NCI-H1092 (cell line): ENCODE data around the gene ZZZ3.
"Not testable (repeated sequence)": the region's sequence is repeated elsewhere in the genome, so short reads cannot be mapped to it uniquely, and the experiment has no call there.

Experiments
- DNase-seq: peaks from one replicate; lab custom pipeline; 2025; lab: John Stamatoyannopoulos, UW

Gene ZZZ3

GRCh38 chr1:77670330-77670729 lies 12.1 kb downstream of the ZZZ3 start:
- no peak for DNase-seq

GRCh38 chr1:77668924-77669449 lies 13.5 kb downstream of the ZZZ3 start:
- DNase-seq: no peak

GRCh38 chr1:77664939-77665516 lies 17.4 kb downstream of the ZZZ3 start:
- no peak for DNase-seq

- DNase-seq: no peak
Measured at GRCh38 chr1:77661696-77662095, 20.8 kb downstream of the ZZZ3 start.

GRCh38 chr1:77659879-77660593 lies 22.4 kb downstream of the ZZZ3 start:
- DNase-seq: no peak

GRCh38 chr1:77658271-77658670 lies 24.2 kb downstream of the ZZZ3 start:
- DNase-seq: no peak

GRCh38 chr1:77655431-77655974 lies 27.0 kb downstream of the ZZZ3 start:
- peak; percentile 42 for DNase-seq

- DNase-seq: no peak
Measured at GRCh38 chr1:77652970-77653516, 29.4 kb downstream of the ZZZ3 start.

GRCh38 chr1:77652268-77652667 lies 30.2 kb downstream of the ZZZ3 start:
- DNase-seq: no peak

- no peak for DNase-seq
Measured at GRCh38 chr1:77649127-77649526, 33.3 kb downstream of the ZZZ3 start.

- DNase-seq: not testable (repeated sequence)
Measured at GRCh38 chr1:77646224-77646623, 36.2 kb downstream of the ZZZ3 start.

- DNase-seq: no peak
Measured at GRCh38 chr1:77643456-77643855, 39.0 kb downstream of the ZZZ3 start.

- no peak for DNase-seq
Measured at GRCh38 chr1:77642941-77643340, 39.5 kb downstream of the ZZZ3 start.

GRCh38 chr1:77642196-77642595 lies 40.3 kb downstream of the ZZZ3 start:
- DNase-seq: no peak

- DNase-seq: no peak
Measured at GRCh38 chr1:77639557-77640069, 42.8 kb downstream of the ZZZ3 start.

GRCh38 chr1:77639056-77639455 lies 43.4 kb downstream of the ZZZ3 start:
- DNase-seq: no peak

- no peak for DNase-seq
Measured at GRCh38 chr1:77636864-77637263, 45.6 kb downstream of the ZZZ3 start.
